ENCODE measurements around the gene KCNH1. TPM values are rescaled to one million over a fixed set of nuclear protein-coding genes. Genes with fewer than 3 reads are reported as not detected.

Gene KCNH1
- polyA plus RNA-seq, 1 of the 3 experiments (the other 2 are of a cell fraction) = 0.08 TPM

- no peaks in the 10 kb centered on the region for H3K79me2 ChIP-seq (ENCODE audit: insufficient read depth)
- POLR2A ChIA-PET = no interaction called here
- H3K4me2 ChIP-seq = no peak overlapping the region
- H3K9me2 ChIP-seq = no peaks in the 10 kb centered on the region
- H4K20me1 ChIP-seq (ENCODE audit: insufficient read depth) = no peaks in the 10 kb centered on the region
- no peak overlapping the region for H3K9ac ChIP-seq
- H3F3A ChIP-seq (replicated peaks; ENCODE audit: insufficient read depth) = no peaks in the 10 kb centered on the region
- H3K4me3 ChIP-seq (ENCODE audit: low read depth in 2 of 2, low read length in 1 of 2) = no peak overlapping the region
- 39% methylated on average over 6 of the region's 6 CpGs for WGBS (ENCODE audit: low lambda C conversion rate)
- no peak overlapping the region for H2AFZ ChIP-seq (ENCODE audit: low read depth)
- H3K27me3 ChIP-seq (ENCODE audit: insufficient read depth) = no peaks in the 10 kb centered on the region
- H3K9me3 ChIP-seq = no peaks in the 10 kb centered on the region
- peaks cover 0 to 17% of the 10 kb centered on the region in 2 experiments; a peak in 2 of 4 replicates for H3K4me1 ChIP-seq (ENCODE audit: control insufficient read depth in 1 of 2, insufficient read depth in 2 of 2, low read depth in 1 of 2, low read length in 1 of 2)
- peak overlapping the region in 1 of 2 experiments; percentile 22; a peak in 1 of 4 replicates for H3K27ac ChIP-seq (ENCODE audit: low read depth in 2 of 2, low read length in 1 of 2)
- H3K36me3 ChIP-seq (replicated peaks in 1 of 2; ENCODE audit: control insufficient read depth in 1 of 2, insufficient read depth in 2 of 2, low read length in 1 of 2) = no peaks in the 10 kb centered on the region
- TF ChIP-seq REST (IDR thresholded peaks at IDR 0.05; ENCODE audit: low read depth, low read length) = no peak
- no peak for TF ChIP-seq GATA2 (CRISPR knock-in tag; IDR thresholded peaks at IDR 0.05)
- no peak for TF ChIP-seq RAD21 (IDR thresholded peaks at IDR 0.05; ENCODE audit: low read length)
- no peak for TF ChIP-seq EZH2phosphoT487 (IDR thresholded peaks at IDR 0.05; ENCODE audit: borderline replicate concordance, low read depth)
- no peak for TF ChIP-seq PBX3 (IDR thresholded peaks at IDR 0.05)
- no peak for TF ChIP-seq IRF3 (IDR thresholded peaks at IDR 0.05; ENCODE audit: low read depth, low read length)
- TF ChIP-seq MEF2A (IDR thresholded peaks at IDR 0.05; ENCODE audit: borderline replicate concordance, low read depth) = no peak
- no peak for TF ChIP-seq ELF1 (IDR thresholded peaks at IDR 0.05)
- TF ChIP-seq YY1 (IDR thresholded peaks at IDR 0.05; ENCODE audit: low read depth) = no peak
- no peak for DNase-seq
- CTCF ChIA-PET = interaction anchor here (0.8 kb wide), 1 partner anchor 218 kb away, joined by 4 read pairs; the partner anchor contains the start of gene KCNH1
Observed at GRCh38 chr1:210915890-210916507, 217.9 kb downstream of the KCNH1 start.

- TF ChIP-seq NFIC (IDR thresholded peaks at IDR 0.05; ENCODE audit: borderline replicate concordance) = no peak
- TF ChIP-seq MAX (IDR thresholded peaks at IDR 0.05; ENCODE audit: low read depth) = no peak
- no peak for TF ChIP-seq REST (IDR thresholded peaks at IDR 0.05; ENCODE audit: low read depth, low read length)
- TF ChIP-seq GATA2 (CRISPR knock-in tag; IDR thresholded peaks at IDR 0.05) = no peak
- 34% methylated on average over 2 of the region's 2 CpGs for WGBS (ENCODE audit: low lambda C conversion rate)
- DNase-seq = no peak
- Histone ChIP-seq H3K4me2 (no peak overlapping the region), H3F3A (replicated peaks; ENCODE audit: insufficient read depth) (no peaks in the 10 kb centered on the region), H3K9ac (no peak overlapping the region), H3K79me2 (ENCODE audit: insufficient read depth) (no peaks in the 10 kb centered on the region), H4K20me1 (ENCODE audit: insufficient read depth) (no peaks in the 10 kb centered on the region), H3K4me1 (ENCODE audit: control insufficient read depth in 1 of 2, insufficient read depth in 2 of 2, low read depth in 1 of 2, low read length in 1 of 2) (peaks cover 0 to 22% of the 10 kb centered on the region in 2 experiments; a peak in 2 of 4 replicates), H3K9me3 (no peaks in the 10 kb centered on the region), H2AFZ (ENCODE audit: low read depth) (no peak overlapping the region), H3K9me2 (no peaks in the 10 kb centered on the region), H3K36me3 (replicated peaks in 1 of 2; ENCODE audit: control insufficient read depth in 1 of 2, insufficient read depth in 2 of 2, low read length in 1 of 2) (no peaks in the 10 kb centered on the region), H3K27ac (ENCODE audit: low read depth in 2 of 2, low read length in 1 of 2) (no peak overlapping the region), H3K4me3 (ENCODE audit: low read depth in 2 of 2, low read length in 1 of 2) (no peak overlapping the region), H3K27me3 (ENCODE audit: insufficient read depth) (no peaks in the 10 kb centered on the region)
- ChIA-PET CTCF (interaction anchor here (1.7 kb wide), 1 partner anchor 221 kb away, joined by 6 read pairs; the partner anchor contains the start of gene KCNH1), POLR2A (no interaction called here)
Observed at GRCh38 chr1:210912752-210913151, 221.2 kb downstream of the KCNH1 start.
